Panc1 (cell line): Measurements from ENCODE around the gene SIGLEC1. TPM values are rescaled to one million over a fixed set of nuclear protein-coding genes. Genes with fewer than 3 reads are reported as not detected.

Experiments used
- ATAC-seq: fragments of 200-7000 bp; cut with Tn5 transposase; 2 replicates; pipeline ENCODE4 v1.9.1; 2020; ENCODE audit warnings: mild to moderate bottlenecking, moderate library complexity
- BruUV-seq: library from RNA; stranded (reverse); fragments of 400-500 nt; replicated peaks from 2 replicates; lab custom pipeline; 2021; lab: Mats Ljungman, UMichigan
- CTCF ChIA-PET: fragments of 300-600 bp; sonication (Branson Sonifier 250); formaldehyde crosslinking; loops from one replicate; lab custom pipeline; 2022; ENCODE audit warnings: antibody characterized with exemption; lab: Charles Lee
- POLR2A ChIA-PET: fragments of 300-600 bp; sonication (Branson Sonifier 250); formaldehyde crosslinking; loops from one replicate; lab custom pipeline; 2022; ENCODE audit warnings: antibody characterized with exemption; lab: Charles Lee
- DNase-seq: peaks from one replicate; pipeline ENCODE4 v3.0.0-alpha.2; 2010; ENCODE audit warnings: low read depth, low spot score
- H3K27ac ChIP-seq: 2 replicates; pipeline ENCODE4 v1.5.1; 2011; ENCODE audit warnings: mild to moderate bottlenecking, low read length, inconsistent platforms
- H3K27me3 ChIP-seq: fragments of 200-500 bp; sonication (Bioruptor generic); 2 replicates; pipeline ENCODE4 v1.6.0; 2014; ENCODE audit warnings: low read length, inconsistent platforms; ENCODE audit not compliant: control insufficient read depth, insufficient read depth
- H3K36me3 ChIP-seq: fragments of 200-500 bp; sonication (Bioruptor generic); 2 replicates; pipeline ENCODE4 v1.5.1; 2014; ENCODE audit warnings: inconsistent platforms, mild to moderate bottlenecking, low read length, moderate library complexity; ENCODE audit not compliant: control insufficient read depth, insufficient read depth
- H3K4me1 ChIP-seq: 2 replicates; pipeline ENCODE4 v1.5.1; 2011; ENCODE audit warnings: inconsistent platforms, mild to moderate bottlenecking, low read length, moderate library complexity; ENCODE audit not compliant: control insufficient read depth, insufficient read depth
- H3K4me3 ChIP-seq, 2 experiments: 2 replicates each; pipeline ENCODE4 v1.5.1; 2011 to 2012; ENCODE audit warnings: low read depth in 2 of 2, low read length in 2 of 2, mild to moderate bottlenecking in 2 of 2, inconsistent platforms in 1 of 2, moderate library complexity in 1 of 2
- H3K9me3 ChIP-seq: fragments of 200-500 bp; sonication (Bioruptor generic); 2 replicates; pipeline ENCODE4 v1.5.1; 2014; ENCODE audit warnings: low read depth, mild to moderate bottlenecking, inconsistent platforms, low read length, moderate library complexity; ENCODE audit not compliant: control insufficient read depth, insufficient read depth
- POLR2AphosphoS5 ChIP-seq: IDR thresholded peaks from 2 replicates; pipeline ENCODE4 v1.6.1; 2012; ENCODE audit warnings: mild to moderate bottlenecking, low read depth, low read length, moderate library complexity
- SIN3A ChIP-seq: IDR thresholded peaks from 2 replicates; pipeline ENCODE4 v1.6.1; 2012; ENCODE audit warnings: low read depth, mild to moderate bottlenecking, low read length, moderate library complexity, borderline replicate concordance; ENCODE audit not compliant: insufficient read depth
- TCF7L2 ChIP-seq: IDR thresholded peaks from 2 replicates; pipeline ENCODE4 v1.6.1; 2011; ENCODE audit warnings: mild to moderate bottlenecking, low read depth, low read length, inconsistent platforms
- in situ Hi-C: cut with HindIII; loops from 2 replicates; pipeline ENCODE4 v1.10.0; 2016; ENCODE audit warnings: low sequenced_read_pairs, low pct_unique_long_range_greater_than_20kb
- intact Hi-C: fragments of 100-400 bp; cut with micrococcal nuclease; formaldehyde crosslinking; loops from one replicate; pipeline ENCODE4 v1.10.0; 2022; ENCODE audit not compliant: unreplicated experiment
- total RNA-seq: library from RNA; stranded (reverse); gene quantifications from one replicate; pipeline ENCODE4 v1.2.1, GENCODE V29; 2021; ENCODE audit not compliant: unreplicated experiment
- TF ChIP-seq, protein P1 (sequence below), 2 experiments: IDR thresholded peaks; 2 replicates each; pipeline ENCODE4 v1.6.1; 2011 to 2012; ENCODE audit warnings: low read depth in 2 of 2, control low read depth in 1 of 2, low read length in 1 of 2, mild to moderate bottlenecking in 1 of 2, moderate library complexity in 1 of 2; ENCODE audit not compliant: insufficient read depth in 1 of 2
- TF ChIP-seq, protein P2 (sequence below): fragments of 450-650 bp; IDR thresholded peaks from 2 replicates; pipeline ENCODE4 v1.5.1; 2017; ENCODE audit warnings: mild to moderate bottlenecking

The SIGLEC1 gene
- total RNA-seq, 1 experiment from 2014 or later, result 0.03 TPM

DNA sequence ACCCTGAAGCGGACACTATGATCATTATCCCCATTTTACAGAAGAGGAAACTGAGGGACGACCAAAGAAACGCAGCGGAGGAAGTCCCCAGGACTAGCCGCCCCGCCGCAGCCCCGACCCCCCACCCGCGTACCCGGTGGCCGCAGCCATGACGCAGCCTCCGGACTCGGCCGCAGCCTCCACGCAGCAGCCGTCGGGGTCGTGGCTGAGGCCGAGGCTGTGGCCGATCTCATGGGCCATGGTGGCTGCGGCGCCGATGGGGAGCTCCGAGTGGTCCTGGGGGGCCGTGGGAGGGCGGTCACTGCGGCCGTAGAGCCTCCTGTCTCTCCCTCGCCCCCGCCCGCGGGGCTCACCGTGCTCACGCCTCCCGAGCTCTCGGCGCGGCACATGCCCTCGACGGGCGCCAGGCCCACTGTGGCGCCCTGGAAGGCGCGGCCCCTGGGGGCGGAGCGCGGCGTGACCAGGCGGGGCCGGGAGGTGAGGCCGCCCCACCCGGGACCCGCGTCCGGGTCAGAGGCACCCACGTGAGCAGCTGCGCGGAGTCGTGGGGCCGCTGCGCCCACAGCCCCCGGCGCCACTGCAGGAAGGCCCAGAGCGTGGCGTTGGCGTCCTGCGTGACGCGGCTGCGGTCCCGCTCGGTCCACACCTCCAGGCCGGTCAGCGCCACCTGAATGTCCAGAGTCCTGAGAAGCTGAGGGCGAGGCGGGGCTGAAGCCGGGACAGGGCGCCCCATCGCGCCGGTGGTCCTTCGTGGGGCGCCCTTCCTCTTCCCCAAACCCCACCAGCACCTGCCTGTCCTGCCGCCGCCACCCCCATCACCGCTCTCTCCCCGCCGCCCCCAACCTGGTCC, 39.0 kb downstream of the SIGLEC1 start:
- TF ChIP-seq, protein P1, sequence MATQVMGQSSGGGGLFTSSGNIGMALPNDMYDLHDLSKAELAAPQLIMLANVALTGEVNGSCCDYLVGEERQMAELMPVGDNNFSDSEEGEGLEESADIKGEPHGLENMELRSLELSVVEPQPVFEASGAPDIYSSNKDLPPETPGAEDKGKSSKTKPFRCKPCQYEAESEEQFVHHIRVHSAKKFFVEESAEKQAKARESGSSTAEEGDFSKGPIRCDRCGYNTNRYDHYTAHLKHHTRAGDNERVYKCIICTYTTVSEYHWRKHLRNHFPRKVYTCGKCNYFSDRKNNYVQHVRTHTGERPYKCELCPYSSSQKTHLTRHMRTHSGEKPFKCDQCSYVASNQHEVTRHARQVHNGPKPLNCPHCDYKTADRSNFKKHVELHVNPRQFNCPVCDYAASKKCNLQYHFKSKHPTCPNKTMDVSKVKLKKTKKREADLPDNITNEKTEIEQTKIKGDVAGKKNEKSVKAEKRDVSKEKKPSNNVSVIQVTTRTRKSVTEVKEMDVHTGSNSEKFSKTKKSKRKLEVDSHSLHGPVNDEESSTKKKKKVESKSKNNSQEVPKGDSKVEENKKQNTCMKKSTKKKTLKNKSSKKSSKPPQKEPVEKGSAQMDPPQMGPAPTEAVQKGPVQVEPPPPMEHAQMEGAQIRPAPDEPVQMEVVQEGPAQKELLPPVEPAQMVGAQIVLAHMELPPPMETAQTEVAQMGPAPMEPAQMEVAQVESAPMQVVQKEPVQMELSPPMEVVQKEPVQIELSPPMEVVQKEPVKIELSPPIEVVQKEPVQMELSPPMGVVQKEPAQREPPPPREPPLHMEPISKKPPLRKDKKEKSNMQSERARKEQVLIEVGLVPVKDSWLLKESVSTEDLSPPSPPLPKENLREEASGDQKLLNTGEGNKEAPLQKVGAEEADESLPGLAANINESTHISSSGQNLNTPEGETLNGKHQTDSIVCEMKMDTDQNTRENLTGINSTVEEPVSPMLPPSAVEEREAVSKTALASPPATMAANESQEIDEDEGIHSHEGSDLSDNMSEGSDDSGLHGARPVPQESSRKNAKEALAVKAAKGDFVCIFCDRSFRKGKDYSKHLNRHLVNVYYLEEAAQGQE (IDR thresholded peaks at IDR 0.05; ENCODE audit: insufficient read depth in 1 of 2, low read depth in 2 of 2, low read length in 1 of 2), result no peak
- DNase-seq (no peak), ATAC-seq (no peak)
- Histone ChIP-seq H3K27ac (no peak overlapping the region), H3K4me3 (no peak overlapping the region), H3K36me3 (0 out of 2 replicates have a peak, but pooled peaks cover 2% of the 10 kb centered on the region), H3K27me3 (peaks cover 6% of the 10 kb centered on the region; the same call in 1 of the 2 replicates), H3K4me1 (no peaks in the 10 kb centered on the region; the same call in 1 of the 2 replicates), H3K9me3 (no peaks in the 10 kb centered on the region)
- POLR2A ChIA-PET, result no interaction called here
- intact Hi-C loops, result loop anchor here (10.0 kb wide), 1 partner anchor 71 kb away; no protein-coding TSS in a partner anchor
- CTCF ChIA-PET, result interaction anchor here (0.6 kb wide), 1 partner anchor 21 kb away, joined by 3 read pairs; no protein-coding TSS in a partner anchor
- in situ Hi-C loops, result no loop called here
- no TSS peak for BruUV-seq

DNA sequence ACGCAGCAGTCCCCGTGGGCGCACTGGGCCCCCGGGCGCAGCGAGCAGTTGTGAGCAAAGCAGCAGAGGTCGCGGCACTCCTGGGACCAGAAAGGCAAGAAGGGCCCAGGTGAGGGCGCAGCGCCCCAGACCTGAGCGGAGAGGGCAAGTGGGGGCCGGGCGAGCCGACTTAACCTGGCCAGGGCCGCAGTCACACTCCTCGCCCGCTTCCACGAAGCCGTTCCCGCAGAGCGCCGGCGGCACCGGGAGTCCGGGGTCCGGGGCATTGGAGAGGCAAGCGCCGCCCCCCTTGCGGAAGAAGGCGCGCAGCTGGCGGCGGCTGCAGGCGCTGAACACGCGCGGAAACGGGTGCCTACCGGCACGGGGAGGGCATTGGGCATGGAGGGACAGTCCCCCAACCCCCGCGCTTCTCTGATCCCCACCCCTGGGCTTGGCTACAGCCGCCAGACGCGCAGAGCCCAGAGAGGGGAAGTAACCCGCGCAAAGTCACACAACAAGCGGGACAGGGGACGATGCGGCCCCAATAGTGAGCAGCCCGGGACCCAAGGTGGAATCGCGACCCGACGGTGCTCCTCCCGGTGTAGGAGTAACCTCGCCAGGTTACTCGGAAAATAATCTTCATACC, 39.7 kb downstream of the SIGLEC1 start:
- CTCF ChIA-PET, result no interaction called here
- Histone ChIP-seq H3K9me3 (no peaks in the 10 kb centered on the region), H3K27ac (no peak overlapping the region), H3K4me3 (no peak overlapping the region; a peak in 1 of 4 replicates), H3K4me1 (no peaks in the 10 kb centered on the region; the same call in 1 of the 2 replicates), H3K27me3 (peaks cover 6% of the 10 kb centered on the region; the same call in 1 of the 2 replicates), H3K36me3 (0 out of 2 replicates have a peak, but pooled peaks cover 2% of the 10 kb centered on the region)
- DNase-seq (no peak), ATAC-seq (no peak)
- intact Hi-C loops (loop anchor here (10.0 kb wide), 1 partner anchor 72 kb away; no protein-coding TSS in a partner anchor), in situ Hi-C loops (no loop called here)
- BruUV-seq, result no TSS peak
- TF ChIP-seq SIN3A (no peak), TCF7L2 (no peak), POLR2AphosphoS5 (no peak)
- TF ChIP-seq, protein P1 (IDR thresholded peaks at IDR 0.05; ENCODE audit: insufficient read depth in 1 of 2, low read depth in 2 of 2, low read length in 1 of 2), result no peak
- TF ChIP-seq, protein P2, sequence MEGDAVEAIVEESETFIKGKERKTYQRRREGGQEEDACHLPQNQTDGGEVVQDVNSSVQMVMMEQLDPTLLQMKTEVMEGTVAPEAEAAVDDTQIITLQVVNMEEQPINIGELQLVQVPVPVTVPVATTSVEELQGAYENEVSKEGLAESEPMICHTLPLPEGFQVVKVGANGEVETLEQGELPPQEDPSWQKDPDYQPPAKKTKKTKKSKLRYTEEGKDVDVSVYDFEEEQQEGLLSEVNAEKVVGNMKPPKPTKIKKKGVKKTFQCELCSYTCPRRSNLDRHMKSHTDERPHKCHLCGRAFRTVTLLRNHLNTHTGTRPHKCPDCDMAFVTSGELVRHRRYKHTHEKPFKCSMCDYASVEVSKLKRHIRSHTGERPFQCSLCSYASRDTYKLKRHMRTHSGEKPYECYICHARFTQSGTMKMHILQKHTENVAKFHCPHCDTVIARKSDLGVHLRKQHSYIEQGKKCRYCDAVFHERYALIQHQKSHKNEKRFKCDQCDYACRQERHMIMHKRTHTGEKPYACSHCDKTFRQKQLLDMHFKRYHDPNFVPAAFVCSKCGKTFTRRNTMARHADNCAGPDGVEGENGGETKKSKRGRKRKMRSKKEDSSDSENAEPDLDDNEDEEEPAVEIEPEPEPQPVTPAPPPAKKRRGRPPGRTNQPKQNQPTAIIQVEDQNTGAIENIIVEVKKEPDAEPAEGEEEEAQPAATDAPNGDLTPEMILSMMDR, result no peak; the same call in 1 of the 2 replicates
- POLR2A ChIA-PET, result no interaction called here
